Effector memory CD4-positive, alpha-beta T cell (primary cell): ENCODE results near the gene REM2.
A peak's percentile ranks its signal among the peaks of the same experiment; 100 is the strongest.
"Not testable (repeated sequence)": the region's sequence is repeated elsewhere in the genome, so short reads cannot be mapped to it uniquely, and the experiment has no call there.

ENCODE experiments used
- DNase-seq, 3 donors: peaks; one replicate each; pipeline ENCODE4 v3.0.0-alpha.2; 2020
- H3K27ac ChIP-seq: 2 replicates; pipeline ENCODE4 v1.7.0; 2013; ENCODE audit warnings: mild to moderate bottlenecking, low read length, moderate library complexity; ENCODE audit not compliant: insufficient read depth, poor library complexity, severe bottlenecking
- H3K27me3 ChIP-seq: replicated peaks from 2 replicates; pipeline ENCODE4 v1.7.0; 2013; ENCODE audit warnings: mild to moderate bottlenecking, low read length; ENCODE audit not compliant: insufficient read depth, control insufficient read depth, poor library complexity, severe bottlenecking
- H3K36me3 ChIP-seq: 2 replicates; pipeline ENCODE4 v1.7.0; 2013; ENCODE audit warnings: mild to moderate bottlenecking, low read length, moderate library complexity; ENCODE audit not compliant: control insufficient read depth, insufficient read depth
- H3K4me1 ChIP-seq: 2 replicates; pipeline ENCODE4 v1.7.0; 2013; ENCODE audit warnings: low read length, mild to moderate bottlenecking; ENCODE audit not compliant: control insufficient read depth, insufficient read depth, poor library complexity, severe bottlenecking
- H3K4me3 ChIP-seq: 2 replicates; pipeline ENCODE4 v1.7.0; 2013; ENCODE audit warnings: low read length, low read depth, mild to moderate bottlenecking; ENCODE audit not compliant: insufficient read depth, poor library complexity, severe bottlenecking
- H3K9me3 ChIP-seq: 2 replicates; pipeline ENCODE4 v1.7.0; 2013; ENCODE audit warnings: mild to moderate bottlenecking, low read length, moderate library complexity; ENCODE audit not compliant: control insufficient read depth

REM2 gene

GRCh38 chr14:22860377-22860776 lies 22.6 kb upstream of the REM2 start:
- not testable (repeated sequence) for H3K36me3 ChIP-seq, H3K9me3 ChIP-seq, H3K27ac ChIP-seq, DNase-seq, H3K27me3 ChIP-seq, H3K4me3 ChIP-seq
- H3K4me1 ChIP-seq: peaks cover 13% of the 10 kb centered on the region

GRCh38 chr14:22861651-22862050 lies 21.4 kb upstream of the REM2 start:
- no peak for DNase-seq
- no peaks in the 10 kb centered on the region for H3K36me3 ChIP-seq

GRCh38 chr14:22864979-22865378 lies 18.0 kb upstream of the REM2 start:
- no peaks in the 10 kb centered on the region for H3K9me3 ChIP-seq
- H3K36me3 ChIP-seq: no peaks in the 10 kb centered on the region
- no peak overlapping the region for H3K27ac ChIP-seq
- peaks cover 5% of the 10 kb centered on the region for H3K4me1 ChIP-seq
- no peak for DNase-seq
- no peak overlapping the region for H3K4me3 ChIP-seq
- H3K27me3 ChIP-seq: no peaks in the 10 kb centered on the region

More at GRCh38 chr14:22861651-22862050, 21.4 kb upstream of the REM2 start:
- Histone ChIP-seq H3K27me3 (no peaks in the 10 kb centered on the region), H3K9me3 (no peaks in the 10 kb centered on the region), H3K4me1 (peaks cover 13% of the 10 kb centered on the region), H3K4me3 (no peak overlapping the region), H3K27ac (no peak overlapping the region)

GRCh38 chr14:22865424-22866405 lies 17.3 kb upstream of the REM2 start:
- H3K9me3 ChIP-seq: no peaks in the 10 kb centered on the region
- H3K4me3 ChIP-seq: no peak overlapping the region
- no peaks in the 10 kb centered on the region for H3K36me3 ChIP-seq
- no peak for DNase-seq
- no peak overlapping the region for H3K27ac ChIP-seq
- H3K27me3 ChIP-seq: no peaks in the 10 kb centered on the region
- peaks cover 12% of the 10 kb centered on the region for H3K4me1 ChIP-seq

- no peaks in the 10 kb centered on the region for H3K9me3 ChIP-seq
- peaks cover 12% of the 10 kb centered on the region for H3K4me1 ChIP-seq
Measured at GRCh38 chr14:22866874-22867273, 16.1 kb upstream of the REM2 start.

GRCh38 chr14:22870811-22871223 lies 12.2 kb upstream of the REM2 start:
- no peak for DNase-seq
- no peaks in the 10 kb centered on the region for H3K27me3 ChIP-seq
- no peaks in the 10 kb centered on the region for H3K9me3 ChIP-seq
- H3K4me3 ChIP-seq: peak overlapping the region; percentile 94
- peaks cover 29% of the 10 kb centered on the region for H3K4me1 ChIP-seq
- H3K36me3 ChIP-seq: peaks cover 22% of the 10 kb centered on the region
- peak overlapping the region; percentile 93 for H3K27ac ChIP-seq

More at GRCh38 chr14:22866874-22867273, 16.1 kb upstream of the REM2 start:
- H3K36me3 ChIP-seq: no peaks in the 10 kb centered on the region
- no peak overlapping the region for H3K4me3 ChIP-seq
- DNase-seq: no peak
- H3K27me3 ChIP-seq: no peaks in the 10 kb centered on the region
- no peak overlapping the region for H3K27ac ChIP-seq

- Histone ChIP-seq H3K4me1 (peaks cover 29% of the 10 kb centered on the region), H3K36me3 (peaks cover 28% of the 10 kb centered on the region), H3K27ac (peak within 1 kb of the TSS; percentile 93), H3K27me3 (no peaks in the 10 kb centered on the region), H3K4me3 (peak within 1 kb of the TSS; percentile 94), H3K9me3 (no peaks in the 10 kb centered on the region)
- peak; percentile 61 to 73 (median 68) for DNase-seq
Measured at GRCh38 chr14:22871224-22872032, 11.6 kb upstream of the REM2 start, which contains the start of gene LRP10. Gene LRP10 (plus strand): TSS chr14:22871740. CDS start chr14:22872304, 564 bp downstream.

- peaks cover 29% of the 10 kb centered on the region for H3K4me1 ChIP-seq
- peak overlapping the region; percentile 93 for H3K27ac ChIP-seq
- H3K36me3 ChIP-seq: peaks cover 36% of the 10 kb centered on the region
- H3K9me3 ChIP-seq: no peaks in the 10 kb centered on the region
- H3K27me3 ChIP-seq: no peaks in the 10 kb centered on the region
- peak overlapping the region; percentile 94 for H3K4me3 ChIP-seq
- peak; percentile 45 to 67 (median 61) for DNase-seq
Measured at GRCh38 chr14:22872033-22872832, 10.8 kb upstream of the REM2 start.

GRCh38 chr14:22872833-22873520 lies 10.0 kb upstream of the REM2 start:
- peaks cover 29% of the 10 kb centered on the region for H3K4me1 ChIP-seq
- no peaks in the 10 kb centered on the region for H3K9me3 ChIP-seq
- H3K27me3 ChIP-seq: no peaks in the 10 kb centered on the region
- peaks cover 44% of the 10 kb centered on the region for H3K36me3 ChIP-seq
- DNase-seq: no peak
- peak overlapping the region; percentile 94 for H3K4me3 ChIP-seq
- H3K27ac ChIP-seq: peak overlapping the region; percentile 93
